Islet precursor cell (in vitro differentiated cells): ENCODE measurements around the gene GGACT.
"Not testable (repeated sequence)": the region's sequence is repeated elsewhere in the genome, so short reads cannot be mapped to it uniquely, and the experiment has no call there.

Source experiments
- DNase-seq: peaks from one replicate; pipeline ENCODE4 v3.0.0-alpha.2; 2018

Gene GGACT

GRCh38 chr13:100600461-100600860, 11.9 kb upstream of the GGACT start:
- no peak for DNase-seq

DNA sequence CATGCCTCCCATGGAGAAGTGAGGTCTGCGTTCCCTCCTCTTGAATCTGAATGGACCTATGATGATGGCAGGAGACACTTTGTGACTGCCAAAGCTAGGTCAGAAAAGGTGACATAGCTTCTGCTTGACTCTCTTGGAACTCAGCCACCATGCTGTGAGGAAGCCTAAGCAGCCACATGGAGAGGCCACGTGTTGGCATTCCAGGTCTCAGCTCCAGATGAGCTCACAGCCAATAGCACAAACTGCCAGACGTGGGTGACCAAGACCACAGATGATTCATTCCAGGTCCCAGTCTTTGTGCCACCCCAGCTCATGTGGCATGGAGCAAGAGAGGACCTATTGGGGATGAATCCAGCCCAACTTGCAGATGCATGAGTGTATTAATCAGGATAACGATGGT, 8.7 kb upstream of the GGACT start:
- DNase-seq, result no peak

DNA sequence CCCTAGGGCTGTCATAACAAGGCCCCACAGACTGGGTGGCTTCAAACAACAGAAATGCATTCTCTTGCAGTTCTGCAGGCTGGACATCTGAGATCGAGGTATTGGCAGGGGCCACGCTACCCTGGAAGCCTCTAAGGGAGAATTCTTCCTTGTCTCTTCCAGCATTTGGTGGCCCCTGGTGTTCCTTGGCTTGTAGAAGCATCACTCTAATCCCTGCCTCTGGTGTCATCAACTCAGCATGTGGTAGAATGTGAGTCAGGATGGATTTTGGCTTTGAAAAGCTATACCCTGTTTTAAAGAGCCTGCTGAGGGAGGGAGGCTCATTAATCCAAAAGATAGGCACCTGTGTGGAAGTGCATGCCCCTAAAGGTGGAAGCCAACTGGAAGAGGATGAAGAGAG, 7.9 kb upstream of the GGACT start:
- DNase-seq, result no peak

- DNase-seq, result peak; percentile 68
These were observed 6.1 kb upstream of the GGACT start for GRCh38 chr13:100594731-100595130.

GRCh38 chr13:100594255-100594654, 5.7 kb upstream of the GGACT start:
- no peak for DNase-seq

DNA sequence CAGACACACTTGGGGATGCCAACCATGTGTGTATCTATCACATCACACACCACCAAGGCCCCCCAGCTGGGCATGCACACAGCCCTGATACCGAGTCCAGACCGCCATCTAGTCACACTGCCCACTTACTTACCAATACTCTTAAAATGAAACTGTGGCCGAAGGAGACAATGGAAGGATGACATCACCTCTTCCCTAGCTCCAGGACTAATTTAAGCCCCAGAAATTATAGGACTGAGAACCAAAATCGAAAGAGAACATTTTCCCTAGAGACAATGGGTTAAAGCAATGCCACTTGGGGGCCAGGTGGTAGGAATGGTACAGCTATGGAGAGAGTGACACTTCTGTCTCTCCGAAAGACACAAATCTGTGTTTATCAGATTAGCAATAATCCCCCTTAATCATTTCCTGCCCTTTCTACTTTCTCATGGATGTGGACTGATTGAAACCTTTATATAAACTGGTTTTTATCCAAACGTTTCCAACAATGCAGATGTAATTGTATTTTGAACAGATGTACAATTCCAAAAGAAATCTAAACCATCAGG, 663 bp upstream of the GGACT start:
- DNase-seq, result no peak

- no peak for DNase-seq
These were observed 3.7 kb downstream of the GGACT start for GRCh38 chr13:100584896-100585295.

DNA sequence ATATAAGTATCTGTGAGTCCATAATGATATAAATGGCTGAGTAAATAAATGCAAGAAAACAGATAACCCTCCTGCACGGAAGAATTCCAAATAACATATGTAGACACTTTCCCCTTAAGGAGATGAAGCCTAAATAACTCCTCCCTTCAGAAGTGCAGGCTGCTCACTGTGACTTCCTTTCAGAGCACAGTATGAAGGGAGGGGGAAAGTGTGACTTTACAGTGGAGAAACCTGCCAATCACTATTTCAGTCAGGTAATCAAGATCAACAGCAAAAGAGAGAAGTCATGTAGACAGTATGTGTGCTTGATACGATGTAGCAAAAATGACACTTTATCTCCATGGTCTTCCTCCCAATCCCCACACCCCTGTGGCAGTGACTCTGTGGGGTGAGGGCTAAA, 7.1 kb downstream of the GGACT start:
- DNase-seq, result no peak

DNA sequence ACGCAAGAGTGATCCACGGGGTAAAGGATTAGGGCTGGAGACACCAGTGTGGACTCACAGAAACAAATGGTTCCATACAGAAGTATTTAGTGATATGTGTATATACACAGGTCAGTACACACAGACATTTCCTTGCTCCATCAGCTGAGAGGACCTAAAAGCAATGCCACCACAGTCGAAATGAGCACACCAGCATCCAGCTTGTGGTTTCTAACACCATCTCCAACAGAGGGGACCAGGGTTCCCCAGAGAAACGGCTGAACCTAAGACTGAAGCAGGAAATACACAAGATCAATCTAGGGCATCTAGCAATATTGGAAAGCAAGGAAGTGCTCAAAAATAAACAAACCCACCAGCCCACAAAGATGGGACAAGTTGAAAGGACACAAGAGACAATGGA, 7.6 kb downstream of the GGACT start:
- DNase-seq, result no peak

DNA sequence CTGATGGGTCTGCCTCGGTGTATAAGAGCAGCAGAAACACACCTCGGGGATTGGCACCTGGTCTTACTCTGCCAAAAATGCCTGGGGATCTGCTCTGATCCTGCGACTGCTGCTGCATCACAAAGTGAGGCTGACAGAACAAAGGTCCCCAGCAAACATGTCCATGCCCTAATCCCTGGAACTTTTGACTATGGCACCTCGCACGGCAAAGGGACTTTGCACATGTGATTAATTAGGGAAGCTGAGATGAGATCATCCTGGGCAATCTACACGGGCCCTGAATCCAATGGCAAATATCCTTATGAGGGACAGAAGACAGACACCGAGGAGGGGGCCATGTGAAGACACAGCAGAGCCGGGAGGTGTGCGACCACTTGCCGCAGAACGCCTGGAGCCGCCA, 8.5 kb downstream of the GGACT start:
- no peak for DNase-seq

DNA sequence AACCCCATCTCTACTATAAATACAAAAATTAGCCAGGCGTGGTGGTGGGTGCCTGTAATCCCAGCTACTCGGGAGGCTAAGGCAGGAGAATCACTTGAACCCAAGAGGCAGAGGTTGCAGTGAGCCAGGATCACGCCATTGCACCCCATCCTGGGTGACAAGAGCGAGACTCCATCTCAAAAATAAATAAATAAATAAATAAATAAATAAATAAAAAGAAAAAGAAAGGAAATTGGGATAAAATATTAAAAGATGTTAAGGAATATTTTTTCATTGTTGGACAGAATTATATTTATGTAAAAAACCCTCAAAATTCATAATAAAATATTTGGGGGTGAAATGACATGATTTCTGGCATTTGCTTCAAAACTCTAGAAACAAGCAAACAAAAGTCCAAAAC, 11.3 kb downstream of the GGACT start:
- DNase-seq, result not testable (repeated sequence)

- peak; percentile 83 for DNase-seq
These were observed 15.5 kb downstream of the GGACT start for GRCh38 chr13:100573121-100573520.

DNA sequence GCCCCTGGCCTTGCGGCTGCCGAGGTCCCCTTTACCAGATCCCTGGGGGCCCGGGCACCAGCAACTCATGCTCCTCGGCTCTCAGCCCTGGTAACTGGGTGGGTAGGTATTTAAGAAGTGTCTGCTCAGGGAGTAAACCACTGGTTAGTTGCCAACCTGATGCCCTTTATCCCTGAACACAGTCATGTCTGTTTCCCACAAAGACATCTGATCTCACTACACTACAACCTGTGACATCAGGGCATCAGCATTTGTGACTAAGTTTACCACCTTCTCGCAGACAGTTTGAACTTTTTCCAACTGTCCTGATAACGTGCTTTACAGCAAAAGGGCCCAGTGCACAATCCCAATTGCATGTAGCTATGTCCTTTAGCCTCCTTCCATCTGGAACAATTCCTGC, 22.0 kb downstream of the GGACT start:
- no peak for DNase-seq

DNA sequence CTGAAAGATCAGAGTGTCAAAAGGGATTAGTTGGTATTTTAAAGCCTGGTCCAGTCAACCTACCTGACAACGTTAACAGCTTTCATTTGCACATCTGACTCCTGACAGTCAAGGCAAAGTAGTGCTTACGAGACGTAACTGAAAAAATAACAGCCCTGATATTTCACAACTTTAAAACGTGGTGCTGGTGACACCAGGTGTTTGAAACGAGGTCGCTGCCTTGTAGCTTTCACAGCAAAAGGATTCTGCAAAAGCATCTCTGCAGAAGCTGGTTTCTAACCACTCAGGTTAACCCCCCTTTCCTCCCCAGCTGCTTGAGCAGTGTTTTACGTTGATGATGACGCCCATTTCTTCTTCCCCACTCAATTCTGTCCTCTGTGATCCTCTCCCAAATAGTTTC, 23.3 kb downstream of the GGACT start:
- DNase-seq, result no peak

DNA sequence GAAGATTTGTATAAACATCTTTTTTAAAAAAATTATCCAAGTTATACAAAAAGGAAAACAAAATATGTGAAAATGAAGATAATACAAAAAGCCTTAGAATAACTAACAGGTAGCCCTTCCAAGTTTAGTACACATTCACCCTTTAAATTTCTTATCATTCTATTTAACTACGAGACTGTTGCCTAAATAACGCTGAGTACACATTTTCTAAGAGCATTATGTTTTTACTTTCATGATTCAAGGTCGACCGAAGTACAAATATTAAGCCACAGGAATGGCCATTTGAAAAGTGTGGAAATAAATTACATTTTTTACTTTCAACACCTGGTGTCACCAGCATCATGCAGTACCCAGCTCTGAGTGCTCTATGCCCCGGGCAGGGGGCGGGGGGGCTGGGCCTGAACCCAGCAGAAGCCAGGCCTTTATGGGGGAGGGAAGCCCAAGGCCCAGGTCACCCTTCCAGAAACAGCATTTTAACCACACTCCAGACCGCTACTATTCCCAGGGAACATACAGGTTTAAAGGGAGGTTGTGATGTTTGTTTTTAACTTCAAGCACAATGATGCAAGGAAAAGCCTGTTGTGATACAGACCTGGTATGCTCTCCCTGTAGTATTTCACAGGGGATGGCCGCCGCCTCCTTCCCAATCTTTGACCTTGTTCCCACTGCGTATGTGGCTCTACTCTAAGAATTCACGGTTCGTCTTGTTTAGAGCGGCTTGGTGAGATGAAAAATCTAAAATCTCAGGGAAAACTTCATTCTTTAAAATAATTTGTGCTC, 24.0 kb downstream of the GGACT start:
- no peak for DNase-seq

- no peak for DNase-seq
These were observed 24.8 kb downstream of the GGACT start for GRCh38 chr13:100563779-100564178.

DNA sequence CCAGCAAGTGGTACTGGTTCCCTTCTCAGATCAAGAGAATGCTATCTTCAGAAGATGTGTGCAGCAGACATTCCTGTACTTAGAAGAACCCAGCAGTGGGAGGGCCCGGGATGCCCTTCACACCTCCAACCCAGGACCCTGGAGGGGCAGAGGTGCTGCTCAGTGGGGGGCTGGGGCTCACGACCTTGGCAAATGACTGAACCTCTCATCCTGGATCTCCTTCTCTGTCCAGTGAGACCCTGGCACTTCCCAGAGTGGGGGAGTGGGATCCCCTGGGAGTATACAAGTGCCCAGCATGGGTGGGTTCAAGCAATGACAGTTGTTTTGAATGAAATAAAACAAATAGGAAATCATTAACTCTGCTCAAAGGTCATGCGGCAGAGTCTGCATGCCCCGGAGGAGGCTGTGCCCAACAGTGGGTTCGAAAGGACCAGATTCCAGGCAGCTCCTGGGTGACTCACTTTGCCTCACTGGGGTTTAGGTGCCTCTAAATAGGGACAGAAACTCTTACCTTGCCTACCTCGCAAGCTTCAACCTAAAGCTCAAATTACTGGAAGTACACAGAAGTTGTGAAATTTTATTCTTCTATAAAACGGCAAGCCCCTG, 26.9 kb downstream of the GGACT start:
- DNase-seq, result no peak

GRCh38 chr13:100561158-100561499, 27.5 kb downstream of the GGACT start:
- no peak for DNase-seq

DNA sequence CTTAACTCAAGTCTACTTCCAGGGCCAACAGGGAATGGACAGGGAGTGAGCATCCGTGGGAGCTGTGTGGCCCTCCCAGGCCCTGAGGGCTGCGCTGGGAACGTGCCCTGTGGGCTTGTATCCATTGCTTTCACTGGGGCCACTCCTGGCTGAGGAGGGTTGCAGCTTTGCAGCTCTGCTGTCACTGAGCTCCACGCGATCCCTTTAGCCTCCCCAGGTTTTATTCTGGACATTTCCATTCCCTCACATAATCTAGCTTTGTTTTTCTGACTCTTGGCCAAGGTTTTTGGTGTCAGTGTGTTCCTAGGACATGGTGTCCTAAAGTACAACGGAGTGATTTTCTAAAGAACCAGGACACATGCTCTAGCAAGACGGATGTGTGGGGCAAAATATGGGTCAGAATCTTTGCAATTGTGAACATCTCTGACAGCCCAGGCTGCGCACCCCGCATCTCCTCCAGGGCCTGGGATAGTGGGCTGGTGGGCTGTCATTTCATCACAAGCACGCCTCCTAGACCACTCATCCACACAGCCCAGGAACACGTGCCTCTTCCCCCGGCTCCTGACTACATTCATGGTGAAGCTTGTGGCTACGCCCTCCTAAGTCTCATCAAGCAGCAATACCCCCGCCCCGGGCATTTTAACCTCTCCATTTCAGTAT, 28.0 kb downstream of the GGACT start:
- no peak for DNase-seq

GRCh38 chr13:100559886-100560285, 28.7 kb downstream of the GGACT start:
- no peak for DNase-seq

- no peak for DNase-seq
These were observed 35.8 kb downstream of the GGACT start for GRCh38 chr13:100552755-100553154.

DNA sequence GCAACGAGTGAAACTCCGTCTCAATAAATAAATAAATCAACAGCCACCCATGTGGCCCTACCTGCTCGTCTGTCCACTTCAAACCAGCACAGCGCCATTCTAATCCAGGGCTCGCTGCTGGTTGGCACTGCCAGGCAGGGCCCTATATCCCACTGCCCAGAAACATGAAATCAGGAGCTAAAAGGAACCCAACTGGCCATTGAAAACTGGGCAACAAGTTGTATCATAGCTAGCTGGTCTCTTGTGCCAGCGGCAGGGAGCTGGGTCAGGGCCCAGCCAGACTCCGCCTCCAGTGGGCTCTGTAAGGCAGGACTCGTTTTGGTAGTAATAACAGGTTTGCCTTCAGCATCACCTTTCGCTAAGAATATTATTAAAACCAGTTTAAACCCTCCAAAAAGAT, 39.3 kb downstream of the GGACT start:
- no peak for DNase-seq

- peak; percentile 90 for DNase-seq
These were observed 40.8 kb downstream of the GGACT start for GRCh38 chr13:100547791-100548201.
